ENCODE measurements around the gene SLC43A1.

Gene SLC43A1

DNA sequence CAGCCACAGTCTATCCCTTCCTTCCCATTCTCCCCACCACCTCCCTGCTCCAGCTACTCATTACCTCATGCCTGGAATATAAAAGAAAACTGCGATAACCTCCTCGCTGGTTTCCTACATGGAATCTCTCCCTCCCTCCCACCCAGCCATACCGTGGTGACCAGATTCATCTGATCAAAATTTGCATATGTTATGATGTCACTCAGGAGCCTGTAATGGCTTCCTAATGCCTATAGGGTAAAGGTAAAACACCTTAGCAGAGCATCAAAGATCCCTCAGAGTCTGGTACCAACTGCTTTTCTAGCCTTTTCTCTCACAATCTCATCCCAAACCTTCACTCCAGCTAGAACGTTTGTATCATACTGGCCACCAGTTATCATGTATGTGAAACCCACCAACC lies 35.6 kb downstream of the SLC43A1 start:
- no peak for DNase-seq (ENCODE audit: low read depth in 1 of 2, low spot score in 1 of 2)

DNA sequence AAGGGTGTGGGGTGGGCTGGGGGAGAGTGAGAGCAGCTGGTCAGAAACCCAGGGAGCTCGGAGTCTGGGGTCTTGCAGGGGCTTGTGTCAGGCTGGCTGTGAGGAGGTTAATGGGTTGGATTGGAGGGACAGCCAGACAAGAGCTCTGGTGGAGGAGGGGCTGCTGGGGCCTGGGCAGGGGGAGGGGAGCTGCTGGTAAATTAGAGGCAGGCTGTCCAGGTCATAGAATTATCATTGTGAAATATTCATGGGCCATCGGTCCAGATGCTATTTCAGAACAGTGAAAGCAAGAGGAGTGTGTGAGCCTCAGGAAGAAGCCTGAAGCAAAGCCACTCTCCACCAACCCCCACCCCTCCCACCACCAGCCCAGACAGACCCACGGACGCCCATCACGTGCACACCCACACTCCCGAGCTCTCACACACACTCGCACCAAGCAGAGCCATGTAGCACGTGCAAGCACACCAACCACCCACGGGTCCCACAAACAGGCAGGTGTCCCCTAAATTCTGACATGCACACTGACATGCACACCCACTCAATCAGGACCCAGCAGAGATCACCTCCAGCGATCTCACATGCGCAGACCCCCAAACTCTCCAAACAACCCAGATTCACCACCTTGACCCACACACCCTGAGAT lies 36.4 kb downstream of the SLC43A1 start:
- no peak for DNase-seq (ENCODE audit: low read depth in 1 of 2, low spot score in 1 of 2)

DNA sequence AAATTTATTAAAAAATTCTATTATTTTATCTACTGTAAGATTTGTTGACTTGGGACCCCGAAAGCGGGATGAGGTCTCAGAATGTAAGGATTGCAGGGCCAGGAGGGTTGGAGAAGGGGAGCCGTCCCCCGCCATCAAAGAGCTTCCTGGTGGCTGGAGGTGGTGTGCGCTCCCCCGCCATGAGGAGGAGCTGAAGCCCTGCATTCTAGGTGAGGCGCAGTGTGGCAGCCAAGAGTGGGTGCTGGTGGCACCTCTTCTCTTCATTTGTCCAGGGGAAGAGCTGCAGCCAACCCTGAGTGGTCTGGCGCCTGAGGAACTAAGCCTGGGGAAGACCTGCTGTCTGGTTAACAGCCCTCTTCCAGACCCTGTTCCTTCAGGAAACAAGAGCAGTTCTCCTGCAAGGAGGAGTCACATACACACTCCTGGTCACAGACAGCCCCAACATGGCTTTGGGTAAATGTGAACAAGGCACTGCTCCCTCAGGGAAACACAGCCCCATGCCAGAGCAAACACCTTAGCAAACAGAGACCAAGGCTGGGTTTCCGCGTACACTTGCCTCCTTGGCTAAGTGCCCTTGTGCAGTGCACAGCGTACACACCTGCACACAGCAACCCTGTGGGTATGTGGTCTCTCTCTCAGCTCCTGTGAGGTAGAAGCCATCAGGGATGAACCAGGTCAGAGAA lies 37.9 kb downstream of the SLC43A1 start:
- no peak for DNase-seq (ENCODE audit: low read depth in 1 of 2, low spot score in 1 of 2)

DNA sequence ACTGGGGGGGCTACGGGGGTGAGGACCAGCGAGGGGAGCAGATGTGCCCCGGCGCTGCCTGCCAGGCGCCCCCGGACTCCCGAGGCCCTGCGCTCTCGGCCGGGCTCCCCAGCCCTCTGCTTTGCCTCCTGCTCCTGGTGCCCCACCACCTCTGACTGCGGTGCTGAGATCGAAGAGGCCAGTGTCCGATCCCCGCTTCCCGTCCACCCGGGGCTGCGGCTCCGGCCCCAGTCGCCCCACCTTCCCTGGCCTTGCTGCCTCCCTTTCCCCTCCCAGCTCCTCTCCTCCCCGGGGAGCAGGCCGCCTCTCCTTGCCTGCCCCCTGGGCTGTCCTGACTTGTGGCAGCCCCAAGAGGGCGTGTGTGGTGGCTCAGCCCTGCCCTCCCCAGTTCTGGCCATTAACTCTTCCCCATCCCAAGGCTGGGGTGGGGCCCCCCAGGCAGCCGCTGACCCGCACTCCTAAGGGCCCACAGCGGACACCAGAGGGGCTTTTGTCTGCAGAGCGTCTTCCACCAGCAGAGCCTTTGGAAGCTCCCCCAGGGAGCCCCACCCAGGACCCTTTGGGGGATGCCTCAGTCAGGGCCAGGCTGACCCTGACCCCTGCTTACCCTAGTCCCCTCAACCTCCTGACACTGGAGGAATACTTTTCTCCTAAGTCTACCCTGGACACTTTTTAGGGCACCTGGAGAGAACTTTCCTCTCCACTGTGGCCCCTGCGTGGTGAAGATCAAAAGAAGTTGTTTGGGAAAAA lies 38.6 kb downstream of the SLC43A1 start:
- DNase-seq (ENCODE audit: low read depth in 1 of 2, low spot score in 1 of 2) = no peak

DNA sequence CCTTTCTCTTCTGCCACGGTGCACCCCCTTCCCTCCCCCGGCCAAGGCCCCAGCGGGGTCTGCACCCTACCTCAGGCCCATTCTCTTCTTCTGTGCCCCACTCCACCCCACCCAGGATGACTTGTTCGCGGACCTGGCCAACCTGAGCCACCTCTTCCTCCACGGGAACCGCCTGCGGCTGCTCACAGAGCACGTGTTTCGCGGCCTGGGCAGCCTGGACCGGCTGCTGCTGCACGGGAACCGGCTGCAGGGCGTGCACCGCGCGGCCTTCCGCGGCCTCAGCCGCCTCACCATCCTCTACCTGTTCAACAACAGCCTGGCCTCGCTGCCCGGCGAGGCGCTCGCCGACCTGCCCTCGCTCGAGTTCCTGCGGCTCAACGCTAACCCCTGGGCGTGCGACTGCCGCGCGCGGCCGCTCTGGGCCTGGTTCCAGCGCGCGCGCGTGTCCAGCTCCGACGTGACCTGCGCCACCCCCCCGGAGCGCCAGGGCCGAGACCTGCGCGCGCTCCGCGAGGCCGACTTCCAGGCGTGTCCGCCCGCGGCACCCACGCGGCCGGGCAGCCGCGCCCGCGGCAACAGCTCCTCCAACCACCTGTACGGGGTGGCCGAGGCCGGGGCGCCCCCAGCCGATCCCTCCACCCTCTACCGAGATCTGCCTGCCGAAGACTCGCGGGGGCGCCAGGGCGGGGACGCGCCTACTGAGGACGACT lies 39.3 kb downstream of the SLC43A1 start:
- DNase-seq (ENCODE audit: low read depth in 1 of 2, low spot score in 1 of 2) = no peak

DNA sequence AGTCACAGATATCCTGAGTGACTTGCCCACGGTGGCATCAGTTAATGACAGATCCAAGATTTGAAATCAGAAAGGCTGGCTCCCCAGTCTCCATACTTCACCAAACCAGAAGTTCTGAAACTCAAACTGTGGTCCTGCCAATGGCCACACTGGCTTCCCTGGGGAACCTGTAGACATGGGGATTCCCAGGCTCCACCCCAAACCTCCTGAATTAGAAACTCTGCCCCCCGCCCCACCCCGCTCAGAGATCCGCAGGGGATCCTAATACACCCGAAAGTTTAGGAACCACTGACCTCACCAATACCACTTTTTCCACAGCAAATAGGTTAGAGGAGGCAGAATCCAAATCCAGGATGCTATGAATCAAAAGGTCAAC lies 39.8 kb downstream of the SLC43A1 start:
- no peak for DNase-seq (ENCODE audit: low read depth in 1 of 2, low spot score in 1 of 2)

DNA sequence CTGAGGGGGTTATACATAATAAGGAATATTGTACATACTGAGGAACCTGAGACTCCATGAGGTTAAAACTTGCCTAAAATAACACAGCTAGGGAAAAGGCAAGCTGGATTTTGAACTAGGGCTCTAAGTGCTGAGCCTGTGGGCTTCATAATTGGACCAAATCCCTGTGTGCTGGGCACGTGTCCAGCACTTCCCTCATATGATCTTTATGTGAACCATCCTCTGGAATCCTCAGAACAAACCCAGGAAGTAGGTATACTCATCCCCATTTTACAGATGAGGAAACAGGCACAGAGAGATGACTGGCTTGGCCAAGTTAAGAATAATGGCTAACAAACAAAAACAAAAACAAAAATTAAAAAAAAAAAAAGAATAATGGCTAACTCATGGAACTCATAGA lies 40.3 kb downstream of the SLC43A1 start:
- no peak for DNase-seq (ENCODE audit: low read depth in 1 of 2, low spot score in 1 of 2)

DNA sequence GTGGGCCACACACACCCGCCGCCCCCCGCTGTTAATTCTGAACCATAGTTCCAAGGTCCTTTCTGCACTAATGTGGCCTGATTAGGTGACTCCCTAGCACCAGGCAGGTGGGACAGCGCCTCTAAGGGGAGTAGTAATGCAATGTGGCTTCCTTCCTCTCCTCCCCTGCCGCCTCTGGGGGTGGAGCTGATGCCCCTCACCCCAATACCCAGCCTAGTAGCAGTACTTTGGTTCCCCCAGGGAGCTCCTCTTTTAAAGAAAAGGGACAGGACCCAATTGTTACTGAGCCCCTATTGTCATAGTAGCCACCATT lies 40.7 kb downstream of the SLC43A1 start:
- DNase-seq (ENCODE audit: low read depth in 1 of 2, low spot score in 1 of 2) = no peak

DNA sequence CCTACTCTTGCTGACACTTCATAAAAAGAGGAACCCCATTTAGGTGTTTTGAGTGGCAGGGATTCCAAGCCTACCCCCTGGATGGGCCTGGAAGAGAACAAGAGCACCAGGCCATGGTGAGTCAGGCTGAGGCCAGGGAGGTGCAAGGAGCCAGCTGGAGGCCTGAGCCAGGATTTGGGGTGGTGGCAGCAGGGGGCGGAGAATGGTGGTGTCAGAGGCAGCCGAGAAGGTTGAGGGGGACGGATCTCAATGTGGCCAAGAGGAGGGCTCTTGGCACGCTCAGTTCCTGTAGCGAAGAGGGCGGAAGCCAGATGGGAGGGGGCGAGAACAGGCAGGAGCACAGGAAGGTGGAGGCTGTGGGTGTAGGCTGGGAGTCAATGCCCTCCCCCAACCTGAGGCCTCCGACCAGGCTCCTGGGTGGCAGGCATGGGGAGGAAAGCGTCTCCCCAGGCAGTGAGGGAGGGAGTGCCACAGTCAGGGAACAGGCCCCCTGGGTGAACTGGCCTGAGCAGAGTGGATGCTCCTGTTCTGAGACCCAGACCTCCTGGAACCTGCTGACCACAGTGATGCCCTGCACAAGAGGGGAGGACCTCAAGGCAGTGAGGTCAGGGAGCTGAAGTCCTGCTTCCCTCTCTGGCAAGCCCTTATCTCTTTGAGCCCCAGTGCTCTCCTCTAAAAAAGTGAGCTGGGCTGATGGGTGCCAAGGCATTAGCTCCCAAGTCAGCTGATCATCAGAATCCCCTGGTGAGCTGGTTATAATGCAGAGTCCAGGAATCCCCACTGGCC lies 41.3 kb downstream of the SLC43A1 start:
- DNase-seq (ENCODE audit: low read depth in 1 of 2, low spot score in 1 of 2) = no peak

DNA sequence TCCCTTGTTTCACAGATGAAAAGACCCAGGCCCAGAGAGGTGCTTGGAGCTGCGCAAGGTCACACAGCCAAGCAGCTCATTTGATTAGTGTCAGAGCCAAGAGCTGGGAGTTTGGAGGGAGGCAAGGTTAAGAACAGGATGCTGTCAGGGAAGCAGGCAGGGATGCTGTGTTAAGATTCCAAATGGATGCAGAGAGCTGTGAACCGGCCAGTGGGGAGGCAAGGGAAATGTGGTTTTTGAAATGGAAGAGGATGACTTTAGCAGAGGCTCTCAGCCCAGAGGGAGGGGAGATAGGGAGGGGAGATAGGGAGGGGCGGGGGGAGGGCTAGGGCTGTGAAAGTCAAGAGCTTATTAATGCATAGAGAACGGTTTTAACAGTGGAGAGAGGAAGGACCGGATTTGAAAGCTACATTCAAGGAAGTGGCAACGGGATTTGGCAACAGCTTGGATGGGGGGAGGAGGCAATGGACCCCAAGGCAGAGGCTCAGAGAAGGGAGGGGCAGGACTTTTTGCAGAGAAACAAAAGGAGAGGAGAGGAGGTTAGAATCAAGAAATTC lies 42.1 kb downstream of the SLC43A1 start:
- DNase-seq (ENCODE audit: low read depth in 1 of 2, low spot score in 1 of 2) = no peak

DNA sequence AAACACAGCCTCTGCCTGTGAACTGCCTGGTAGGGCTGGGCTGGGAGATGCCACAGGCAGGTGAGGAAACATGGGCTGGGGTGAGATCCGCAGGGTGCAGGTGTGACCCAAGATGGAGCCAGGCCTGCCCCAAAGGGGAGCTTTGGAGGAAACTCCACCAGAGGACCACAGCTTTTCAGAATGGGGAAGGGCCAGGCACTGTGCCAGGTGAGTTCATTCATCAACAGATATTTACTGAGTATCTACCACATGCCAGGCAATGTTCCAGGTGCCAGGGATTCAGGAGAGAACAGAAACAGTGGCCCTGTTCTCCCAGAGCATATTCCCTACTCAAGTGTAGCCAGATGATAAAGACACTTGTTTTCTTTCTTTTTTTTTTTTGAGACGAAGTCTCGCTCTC lies 44.0 kb downstream of the SLC43A1 start:
- DNase-seq (ENCODE audit: low read depth in 1 of 2, low spot score in 1 of 2) = no peak

DNA sequence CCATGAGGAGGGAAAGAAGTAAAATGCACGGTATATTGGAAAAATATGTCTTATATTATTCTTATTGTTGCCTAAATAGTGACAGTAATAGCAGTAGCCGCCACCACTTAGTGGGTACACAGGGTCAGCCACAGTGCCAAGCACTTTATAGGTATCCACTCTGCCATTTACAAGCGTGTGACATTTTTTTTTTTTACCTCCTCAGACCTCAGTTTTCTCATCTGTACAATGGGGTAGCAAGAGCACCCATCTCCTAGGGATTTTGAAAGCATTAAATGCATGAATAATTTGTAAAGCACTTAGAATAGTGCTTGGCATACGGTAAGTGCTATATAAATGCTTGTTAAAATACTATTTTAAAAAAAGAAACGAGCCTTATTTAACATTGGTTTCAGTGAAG lies 46.2 kb downstream of the SLC43A1 start:
- DNase-seq (ENCODE audit: low read depth in 1 of 2, low spot score in 1 of 2) = no peak

DNA sequence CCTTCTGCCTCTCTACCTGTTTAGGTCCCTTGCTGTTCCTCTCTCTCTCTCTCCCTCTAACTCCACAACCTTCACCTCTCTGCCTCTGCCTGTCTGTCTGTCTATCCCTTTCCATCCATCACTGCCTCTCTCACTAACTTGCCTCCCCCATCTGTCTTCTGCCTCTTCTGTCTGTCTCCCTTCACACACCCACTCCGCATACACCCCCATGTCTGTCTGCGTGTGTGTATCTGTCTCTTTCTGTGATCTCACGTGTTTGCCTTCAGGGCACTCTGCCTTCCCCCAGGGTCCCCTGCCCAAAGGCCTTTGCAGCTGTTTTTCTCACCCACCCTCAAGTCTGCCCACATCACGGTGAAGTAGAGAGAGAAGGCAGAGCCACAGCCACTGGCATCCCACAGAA lies 47.2 kb downstream of the SLC43A1 start:
- no peak for DNase-seq (ENCODE audit: low read depth in 1 of 2, low spot score in 1 of 2)

DNA sequence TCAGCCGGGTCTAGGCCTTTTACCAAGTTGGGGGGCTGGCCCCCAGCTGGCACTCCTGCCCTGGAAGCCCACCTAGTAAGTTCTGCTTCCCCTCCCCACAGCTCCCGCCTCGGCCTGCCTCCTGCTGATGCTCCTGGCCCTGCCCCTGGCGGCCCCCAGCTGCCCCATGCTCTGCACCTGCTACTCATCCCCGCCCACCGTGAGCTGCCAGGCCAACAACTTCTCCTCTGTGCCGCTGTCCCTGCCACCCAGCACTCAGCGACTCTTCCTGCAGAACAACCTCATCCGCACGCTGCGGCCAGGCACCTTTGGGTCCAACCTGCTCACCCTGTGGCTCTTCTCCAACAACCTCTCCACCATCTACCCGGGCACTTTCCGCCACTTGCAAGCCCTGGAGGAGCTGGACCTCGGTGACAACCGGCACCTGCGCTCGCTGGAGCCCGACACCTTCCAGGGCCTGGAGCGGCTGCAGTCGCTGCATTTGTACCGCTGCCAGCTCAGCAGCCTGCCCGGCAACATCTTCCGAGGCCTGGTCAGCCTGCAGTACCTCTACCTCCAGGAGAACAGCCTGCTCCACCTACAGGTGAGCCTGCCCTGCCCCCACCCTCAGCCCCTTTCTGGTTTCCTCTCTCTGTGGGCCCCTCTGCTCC lies 47.9 kb downstream of the SLC43A1 start:
- no peak for DNase-seq (ENCODE audit: low read depth in 1 of 2, low spot score in 1 of 2)

DNA sequence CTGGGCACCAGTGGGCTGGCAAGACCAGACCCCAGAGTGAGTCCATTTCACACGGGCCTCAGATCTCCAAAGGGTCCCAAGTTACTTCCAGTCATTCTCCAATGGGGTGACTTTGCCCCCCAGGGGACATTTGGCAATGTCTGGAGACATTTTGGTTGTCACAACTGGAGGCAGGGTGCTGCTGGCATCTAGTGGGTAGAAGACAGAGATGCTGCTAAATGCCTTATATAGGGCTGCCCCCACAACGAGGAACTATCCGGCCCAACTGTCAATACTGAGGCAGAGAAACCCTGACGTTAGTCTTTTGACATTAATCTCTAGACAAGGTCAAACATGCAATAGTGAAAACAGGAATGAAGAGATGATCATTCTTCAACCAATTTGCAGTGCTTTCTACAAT lies 48.8 kb downstream of the SLC43A1 start:
- DNase-seq (ENCODE audit: low read depth in 1 of 2, low spot score in 1 of 2) = no peak

DNA sequence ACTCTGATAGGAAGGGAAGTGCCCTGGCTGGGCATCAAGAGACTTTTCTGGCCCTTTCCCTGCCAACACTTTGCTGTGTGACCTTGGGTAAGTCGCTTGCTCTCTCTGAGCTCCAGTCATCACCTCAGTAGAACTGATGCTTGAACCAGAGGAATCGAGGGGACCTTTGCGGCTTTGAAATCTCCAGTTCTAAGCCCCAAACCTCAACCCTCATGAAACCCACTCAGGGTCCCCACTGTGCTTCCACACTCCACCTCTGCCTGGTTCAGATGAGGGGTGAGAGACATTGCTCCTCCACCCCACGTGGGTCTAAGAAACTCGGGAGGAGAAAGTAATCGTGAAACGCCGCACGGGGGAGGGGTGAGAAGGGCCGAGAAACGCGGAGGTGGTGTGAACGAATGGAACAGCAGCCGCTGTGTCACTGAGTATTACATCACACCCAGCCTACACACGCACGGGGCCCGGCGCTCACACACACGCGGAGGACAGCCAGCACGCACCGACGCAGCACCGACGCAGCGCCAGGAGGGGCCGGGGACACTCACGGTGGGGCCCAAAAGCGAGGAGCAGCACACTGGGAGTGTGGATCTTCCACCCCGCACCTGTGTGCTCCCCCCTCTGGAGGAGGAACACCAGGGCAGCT lies 50.8 kb downstream of the SLC43A1 start:
- DNase-seq (ENCODE audit: low read depth in 1 of 2, low spot score in 1 of 2) = no peak

DNA sequence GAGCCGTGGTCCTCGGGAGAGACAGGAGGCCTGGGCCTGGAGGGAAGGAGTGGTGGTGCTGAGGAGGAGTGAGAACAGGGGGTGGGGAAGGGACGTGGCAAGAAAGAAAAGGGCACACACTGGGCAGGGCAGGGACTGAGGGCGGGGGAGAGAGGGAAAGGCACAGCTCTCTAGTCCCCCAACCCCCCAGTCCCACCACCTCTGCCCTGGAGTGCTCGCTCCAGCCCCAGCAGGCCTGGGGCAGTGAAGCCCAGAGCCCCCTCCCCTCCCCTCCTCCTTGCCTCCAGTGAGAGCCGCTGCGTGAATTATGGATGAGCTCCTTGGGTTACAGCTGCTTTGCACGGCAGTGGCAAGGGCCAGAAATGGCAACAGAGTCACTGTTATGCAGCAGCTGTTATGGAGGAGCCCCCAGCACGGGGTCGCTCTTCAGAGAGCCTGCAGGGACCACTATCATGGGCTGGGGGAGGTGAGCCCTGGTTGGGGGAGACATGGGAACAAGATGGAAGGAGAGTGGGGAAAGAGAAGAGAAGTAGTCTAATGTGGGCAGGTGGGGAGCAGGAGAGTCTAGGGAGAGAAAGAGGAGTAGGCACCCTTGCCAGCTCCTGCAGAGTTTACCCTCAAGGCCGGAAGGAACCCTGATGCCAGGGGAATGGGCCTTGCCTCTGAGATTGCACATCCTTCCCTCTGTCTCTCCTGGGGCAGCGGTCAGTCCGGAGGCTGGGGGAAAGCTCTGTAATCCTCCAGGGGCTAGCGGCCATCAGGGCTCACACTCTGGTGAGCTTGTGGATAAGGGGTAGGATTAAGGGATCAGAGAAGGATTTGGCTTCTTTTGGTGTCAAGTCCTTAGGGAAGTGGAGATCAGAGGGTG lies 51.6 kb downstream of the SLC43A1 start:
- no peak for DNase-seq (ENCODE audit: low read depth in 1 of 2, low spot score in 1 of 2)

DNA sequence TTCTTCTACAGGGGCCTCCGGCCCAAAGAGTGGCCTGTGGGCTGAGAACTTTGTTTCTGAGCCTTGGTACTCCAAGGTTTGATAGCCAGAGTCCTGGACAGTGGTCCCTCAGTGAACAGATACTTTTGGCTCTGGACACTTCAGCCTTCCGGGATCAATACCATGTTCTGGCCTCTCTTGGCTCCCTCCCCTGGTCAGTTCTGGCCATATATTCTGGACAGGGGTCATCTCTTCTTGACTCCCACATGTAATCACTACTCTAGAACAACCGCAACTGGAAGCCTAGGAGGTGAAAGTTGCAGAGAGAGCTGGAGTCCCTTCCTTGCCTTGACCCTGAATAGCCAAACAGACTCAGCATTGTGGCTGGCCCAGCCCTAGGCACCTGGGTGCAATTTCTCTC lies 52.9 kb downstream of the SLC43A1 start:
- DNase-seq (ENCODE audit: low read depth in 1 of 2, low spot score in 1 of 2) = no peak
